HEK293 (cell line): ENCODE measurements around the gene AVEN.

ENCODE experiments used
- CTCF ChIA-PET: fragments of 350-600 bp; formaldehyde crosslinking; extraction: SDS; loops from one replicate; lab custom pipeline; 2021; ENCODE audit warnings: antibody characterized with exemption; lab: Yijun Ruan, JAX
- POLR2A ChIA-PET: fragments of 300-600 bp; formaldehyde crosslinking; extraction: SDS; loops from one replicate; lab custom pipeline; 2020; ENCODE audit warnings: antibody characterized with exemption, inconsistent platforms; lab: Yijun Ruan, JAX
- H3K27ac ChIP-seq: fragments of 200-500 bp; sonication (Bioruptor generic); 2 replicates; pipeline ENCODE4 v1.5.1; 2014; ENCODE audit warnings: low read depth, low read length, control low read depth, inconsistent platforms; ENCODE audit errors: extremely low read depth
- H3K36me3 ChIP-seq, 2 experiments: fragments of 200-500 bp in 1 of 2; sonication (Bioruptor generic) in 1 of 2; 1 replicate in 1 of 2; 2 replicates in 1 of 2; pipeline ENCODE4 v1.5.1; 2014 to 2017; ENCODE audit warnings: inconsistent platforms in 2 of 2, low read length in 2 of 2; ENCODE audit not compliant: control insufficient read depth in 2 of 2, insufficient read depth in 1 of 2
- H3K4me1 ChIP-seq: fragments of 200-500 bp; sonication (Bioruptor generic); 2 replicates; pipeline ENCODE4 v1.5.1; 2014; ENCODE audit warnings: mild to moderate bottlenecking, low read length, inconsistent platforms; ENCODE audit not compliant: control insufficient read depth, insufficient read depth
- H3K4me3 ChIP-seq: 2 replicates; pipeline ENCODE4 v1.5.1; 2011; ENCODE audit warnings: low read depth, mild to moderate bottlenecking, control low read depth, low read length, moderate library complexity
- H3K9me3 ChIP-seq: fragments of 200-500 bp; sonication (Bioruptor generic); 2 replicates; pipeline ENCODE4 v1.5.1; 2014; ENCODE audit warnings: low read depth, low read length, inconsistent platforms; ENCODE audit not compliant: control insufficient read depth, insufficient read depth
- BCL11B ChIP-seq: fragments of 450-650 bp; formaldehyde crosslinking; IDR thresholded peaks from 2 replicates; pipeline ENCODE4 v1.5.1; 2016; ENCODE audit warnings: low read depth, missing biosample characterization, missing genetic modification characterization
- EGR2 ChIP-seq: fragments of 450-650 bp; formaldehyde crosslinking; IDR thresholded peaks from 2 replicates; pipeline ENCODE4 v1.5.1; 2016; ENCODE audit warnings: low read depth, missing biosample characterization, missing genetic modification characterization
- GLI2 ChIP-seq: fragments of 450-650 bp; formaldehyde crosslinking; IDR thresholded peaks from 2 replicates; pipeline ENCODE4; 2017; ENCODE audit warnings: missing biosample characterization, missing genetic modification characterization, low read depth, borderline replicate concordance
- MEIS1 ChIP-seq: sonication (generic); formaldehyde crosslinking; IDR thresholded peaks from 2 replicates; pipeline ENCODE4 v1.8.1; 2022; ENCODE audit warnings: missing genetic modification reagents, mild to moderate bottlenecking, borderline replicate concordance
- MZF1 ChIP-seq: fragments of 450-650 bp; formaldehyde crosslinking; IDR thresholded peaks from 2 replicates; pipeline ENCODE4 v1.5.1; 2017; ENCODE audit warnings: missing biosample characterization, missing genetic modification characterization, borderline replicate concordance
- PATZ1 ChIP-seq: fragments of 450-650 bp; formaldehyde crosslinking; IDR thresholded peaks from 2 replicates; pipeline ENCODE4 v1.5.1; 2016; ENCODE audit warnings: missing biosample characterization, missing genetic modification characterization
- SCRT1 ChIP-seq: fragments of 450-650 bp; formaldehyde crosslinking; IDR thresholded peaks from 2 replicates; pipeline ENCODE4 v1.5.1; 2016; ENCODE audit warnings: missing biosample characterization, missing genetic modification characterization, borderline replicate concordance
- ZBTB10 ChIP-seq: fragments of 450-650 bp; formaldehyde crosslinking; IDR thresholded peaks from 2 replicates; pipeline ENCODE4 v1.5.1; 2016; ENCODE audit warnings: missing biosample characterization, missing genetic modification characterization
- ZBTB26 ChIP-seq: fragments of 450-650 bp; formaldehyde crosslinking; optimal IDR thresholded peaks from 2 replicates; pipeline ENCODE3; 2016; ENCODE audit warnings: missing biosample characterization, mild to moderate bottlenecking, missing genetic modification characterization
- ZFP37 ChIP-seq: fragments of 450-650 bp; formaldehyde crosslinking; IDR thresholded peaks from 2 replicates; pipeline ENCODE4 v1.5.1; 2016; ENCODE audit warnings: missing biosample characterization, missing genetic modification characterization
- ZNF121 ChIP-seq: fragments of 450-650 bp; formaldehyde crosslinking; IDR thresholded peaks from 2 replicates; pipeline ENCODE4 v1.5.1; 2016; ENCODE audit warnings: missing biosample characterization, missing genetic modification characterization
- ZNF155 ChIP-seq: fragments of 450-650 bp; formaldehyde crosslinking; IDR thresholded peaks from 2 replicates; pipeline ENCODE4 v1.5.1; 2016; ENCODE audit warnings: missing biosample characterization, missing genetic modification characterization
- ZNF184 ChIP-seq: fragments of 450-650 bp; IDR thresholded peaks from 2 replicates; pipeline ENCODE4 v1.5.1; 2018; ENCODE audit warnings: missing biosample characterization, mild to moderate bottlenecking, missing genetic modification characterization
- ZNF26 ChIP-seq: fragments of 450-650 bp; formaldehyde crosslinking; IDR thresholded peaks from 2 replicates; pipeline ENCODE4 v1.5.1; 2016; ENCODE audit warnings: missing biosample characterization, missing genetic modification characterization
- ZNF266 ChIP-seq: fragments of 450-650 bp; formaldehyde crosslinking; IDR thresholded peaks from 2 replicates; pipeline ENCODE4 v1.5.1; 2016; ENCODE audit warnings: missing biosample characterization, missing genetic modification characterization, low read depth
- ZNF416 ChIP-seq: fragments of 450-650 bp; formaldehyde crosslinking; IDR thresholded peaks from 2 replicates; pipeline ENCODE4 v1.5.1; 2016; ENCODE audit warnings: missing biosample characterization, missing genetic modification characterization
- ZNF473 ChIP-seq: fragments of 450-650 bp; formaldehyde crosslinking; IDR thresholded peaks from 2 replicates; pipeline ENCODE4 v1.5.1; 2017; ENCODE audit warnings: missing biosample characterization, missing genetic modification characterization
- ZNF530 ChIP-seq: fragments of 450-650 bp; formaldehyde crosslinking; IDR thresholded peaks from 2 replicates; pipeline ENCODE4 v1.5.1; 2016; ENCODE audit warnings: low read depth, missing biosample characterization, missing genetic modification characterization
- ZNF548 ChIP-seq: fragments of 450-650 bp; formaldehyde crosslinking; IDR thresholded peaks from 2 replicates; pipeline ENCODE4 v1.5.1; 2016; ENCODE audit warnings: missing biosample characterization, missing genetic modification characterization
- ZNF600 ChIP-seq: fragments of 450-650 bp; formaldehyde crosslinking; IDR thresholded peaks from 2 replicates; pipeline ENCODE4 v1.5.1; 2016; ENCODE audit warnings: missing biosample characterization, missing genetic modification characterization
- ZNF658 ChIP-seq: fragments of 450-650 bp; formaldehyde crosslinking; IDR thresholded peaks from 2 replicates; pipeline ENCODE4; 2016; ENCODE audit warnings: missing biosample characterization, missing genetic modification characterization
- ZNF777 ChIP-seq: fragments of 450-650 bp; formaldehyde crosslinking; IDR thresholded peaks from 2 replicates; pipeline ENCODE4 v1.5.1; 2017; ENCODE audit warnings: missing biosample characterization, missing genetic modification characterization, borderline replicate concordance
- ZNF837 ChIP-seq: fragments of 450-650 bp; formaldehyde crosslinking; IDR thresholded peaks from 2 replicates; pipeline ENCODE4 v1.5.1; 2016; ENCODE audit warnings: missing biosample characterization, missing genetic modification characterization
- ZNF843 ChIP-seq: fragments of 450-650 bp; formaldehyde crosslinking; IDR thresholded peaks from 2 replicates; pipeline ENCODE4 v1.5.1; 2016; ENCODE audit warnings: missing biosample characterization, missing genetic modification characterization
- TF ChIP-seq, protein P1 (sequence below): fragments of 450-650 bp; formaldehyde crosslinking; IDR thresholded peaks from 2 replicates; pipeline ENCODE4 v1.5.1; 2016; ENCODE audit warnings: missing biosample characterization, missing genetic modification characterization
- TF ChIP-seq, protein P2 (sequence below): sonication (generic); formaldehyde crosslinking; IDR thresholded peaks from 2 replicates; pipeline ENCODE4 v1.8.1; 2022; ENCODE audit warnings: mild to moderate bottlenecking, moderate library complexity, missing genetic modification reagents

Gene AVEN

DNA sequence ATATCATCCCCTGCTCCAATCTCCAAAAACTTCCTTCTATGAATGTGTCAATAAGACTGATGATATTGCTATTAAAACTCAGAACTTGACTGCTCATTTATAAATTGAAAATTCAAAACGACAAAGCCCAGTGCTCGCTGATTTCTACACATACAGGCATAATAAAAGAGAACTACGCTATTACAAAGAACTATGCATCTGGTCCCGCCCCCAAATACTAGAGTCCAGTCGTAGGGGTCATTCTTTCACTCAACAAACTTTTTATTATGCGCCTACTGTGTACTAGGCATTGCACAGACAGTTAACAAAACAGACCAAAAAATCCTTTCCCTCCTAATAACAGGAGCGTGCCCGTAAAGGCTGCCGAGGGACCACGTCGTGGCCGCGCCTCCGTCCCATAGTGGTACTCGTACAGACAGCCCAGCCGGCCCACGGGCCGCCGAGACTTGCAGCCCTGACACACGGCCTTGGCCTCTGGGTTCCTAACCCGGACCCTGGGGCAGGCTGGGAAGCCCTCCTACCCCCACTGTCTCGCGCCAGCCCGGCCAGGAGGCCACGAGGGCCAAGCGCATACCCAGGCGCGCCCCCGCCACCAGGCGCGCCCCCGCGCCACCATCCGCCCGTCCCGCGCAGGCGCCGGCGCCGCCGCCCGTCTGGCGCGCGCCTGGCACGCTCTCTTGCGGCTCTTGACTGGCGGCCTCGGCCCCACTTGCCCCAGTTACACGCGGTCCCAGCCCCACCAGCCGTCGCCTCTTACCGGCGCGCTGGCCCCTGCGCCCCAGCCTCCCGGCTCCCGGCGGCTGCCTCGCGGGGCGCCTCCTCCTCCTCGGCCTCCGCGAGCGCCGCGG is 757 bp downstream of the AVEN start:
- ChIA-PET CTCF (no interaction called here), POLR2A (interaction anchor here (1.1 kb wide), 1 partner anchor 64 kb away, joined by 3 read pairs; the partner anchor contains the start of genes EMC7 and PGBD4)
- Histone ChIP-seq H3K4me3 (peak overlapping the region; percentile 73), H3K27ac (peak overlapping the region; percentile 97), H3K4me1 (peaks cover 3% of the 10 kb centered on the region), H3K36me3 (no peaks in the 10 kb centered on the region), H3K9me3 (no peaks in the 10 kb centered on the region)
- no peak for TF ChIP-seq ZNF121 (tag by site-specific recombination)
- TF ChIP-seq GLI2, result no peak
- no peak for TF ChIP-seq ZNF26 (tag by site-specific recombination)
- no peak for TF ChIP-seq EGR2 (tag by site-specific recombination)
- no peak for TF ChIP-seq MZF1
- no peak for TF ChIP-seq ZNF837 (tag by site-specific recombination)
- no peak for TF ChIP-seq ZNF548 (tag by site-specific recombination)
- TF ChIP-seq ZNF416, result no peak
- 0 out of 2 replicates have a peak, but pooled peaks have one; percentile 27 for TF ChIP-seq ZNF777 (tag by site-specific recombination)
- TF ChIP-seq ZFP37, result no peak
- TF ChIP-seq ZNF184 (tag by site-specific recombination), result no peak
- TF ChIP-seq, protein P1, sequence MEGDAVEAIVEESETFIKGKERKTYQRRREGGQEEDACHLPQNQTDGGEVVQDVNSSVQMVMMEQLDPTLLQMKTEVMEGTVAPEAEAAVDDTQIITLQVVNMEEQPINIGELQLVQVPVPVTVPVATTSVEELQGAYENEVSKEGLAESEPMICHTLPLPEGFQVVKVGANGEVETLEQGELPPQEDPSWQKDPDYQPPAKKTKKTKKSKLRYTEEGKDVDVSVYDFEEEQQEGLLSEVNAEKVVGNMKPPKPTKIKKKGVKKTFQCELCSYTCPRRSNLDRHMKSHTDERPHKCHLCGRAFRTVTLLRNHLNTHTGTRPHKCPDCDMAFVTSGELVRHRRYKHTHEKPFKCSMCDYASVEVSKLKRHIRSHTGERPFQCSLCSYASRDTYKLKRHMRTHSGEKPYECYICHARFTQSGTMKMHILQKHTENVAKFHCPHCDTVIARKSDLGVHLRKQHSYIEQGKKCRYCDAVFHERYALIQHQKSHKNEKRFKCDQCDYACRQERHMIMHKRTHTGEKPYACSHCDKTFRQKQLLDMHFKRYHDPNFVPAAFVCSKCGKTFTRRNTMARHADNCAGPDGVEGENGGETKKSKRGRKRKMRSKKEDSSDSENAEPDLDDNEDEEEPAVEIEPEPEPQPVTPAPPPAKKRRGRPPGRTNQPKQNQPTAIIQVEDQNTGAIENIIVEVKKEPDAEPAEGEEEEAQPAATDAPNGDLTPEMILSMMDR (tag by site-specific recombination), result no peak
- no peak for TF ChIP-seq SCRT1 (tag by site-specific recombination)
- TF ChIP-seq ZNF266 (tag by site-specific recombination), result no peak
- TF ChIP-seq, protein P2, sequence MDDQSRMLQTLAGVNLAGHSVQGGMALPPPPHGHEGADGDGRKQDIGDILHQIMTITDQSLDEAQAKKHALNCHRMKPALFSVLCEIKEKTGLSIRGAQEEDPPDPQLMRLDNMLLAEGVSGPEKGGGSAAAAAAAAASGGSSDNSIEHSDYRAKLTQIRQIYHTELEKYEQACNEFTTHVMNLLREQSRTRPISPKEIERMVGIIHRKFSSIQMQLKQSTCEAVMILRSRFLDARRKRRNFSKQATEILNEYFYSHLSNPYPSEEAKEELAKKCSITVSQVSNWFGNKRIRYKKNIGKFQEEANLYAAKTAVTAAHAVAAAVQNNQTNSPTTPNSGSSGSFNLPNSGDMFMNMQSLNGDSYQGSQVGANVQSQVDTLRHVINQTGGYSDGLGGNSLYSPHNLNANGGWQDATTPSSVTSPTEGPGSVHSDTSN (CRISPR knock-in tag), result peak; percentile 54; the same call in 1 of the 2 replicates
- 0 out of 2 replicates have a peak, but pooled peaks have one; percentile 27 for TF ChIP-seq PATZ1 (tag by site-specific recombination)
- TF ChIP-seq BCL11B, result no peak
- TF ChIP-seq ZNF600, result peak; percentile 47; the same call in 1 of the 2 replicates
- TF ChIP-seq ZBTB10, result no peak
- no peak for TF ChIP-seq ZNF155 (tag by site-specific recombination)
- TF ChIP-seq ZNF658, result no peak
- TF ChIP-seq MEIS1 (CRISPR knock-in tag), result no peak
- peak; percentile 70 for TF ChIP-seq ZBTB26
- no peak for TF ChIP-seq ZNF843 (tag by site-specific recombination)
- no peak for TF ChIP-seq ZNF473
- no peak for TF ChIP-seq ZNF530 (tag by site-specific recombination)
